Neuronal stem cell (in vitro differentiated cells): ENCODE data around the gene GRIK4.

ENCODE experiments used
- DNase-seq: peaks from one replicate; pipeline ENCODE4 v3.0.0-alpha.2; 2013; ENCODE audit warnings: low spot score
- H2AFZ ChIP-seq: one replicate; pipeline ENCODE4 v1.6.1; 2013; ENCODE audit warnings: mild to moderate bottlenecking, low read length, inconsistent platforms
- H2AK5ac ChIP-seq: 2 replicates; pipeline ENCODE4 v1.6.1; 2013; ENCODE audit warnings: low read depth, mild to moderate bottlenecking, inconsistent platforms, low read length, moderate library complexity, mixed read lengths
- H2BK120ac ChIP-seq: 2 replicates; pipeline ENCODE4 v1.6.1; 2013; ENCODE audit warnings: low read depth, mild to moderate bottlenecking, inconsistent platforms, low read length, moderate library complexity, mixed read lengths
- H2BK12ac ChIP-seq: one replicate; pipeline ENCODE4 v1.6.1; 2013; ENCODE audit warnings: low read length, inconsistent platforms
- H2BK15ac ChIP-seq: 2 replicates; pipeline ENCODE4 v1.6.1; 2013; ENCODE audit warnings: mild to moderate bottlenecking, low read length, inconsistent platforms, mixed read lengths
- H2BK5ac ChIP-seq: one replicate; pipeline ENCODE4 v1.6.1; 2013; ENCODE audit warnings: inconsistent platforms, mild to moderate bottlenecking, low read length, moderate library complexity
- H3K14ac ChIP-seq: one replicate; pipeline ENCODE4 v1.6.1; 2013; ENCODE audit warnings: low read length, inconsistent platforms
- H3K18ac ChIP-seq: 2 replicates; pipeline ENCODE4 v1.6.1; 2013; ENCODE audit warnings: low read length, inconsistent platforms
- H3K23ac ChIP-seq: 2 replicates; pipeline ENCODE4 v1.6.1; 2013; ENCODE audit warnings: low read depth, mild to moderate bottlenecking, mixed read lengths, low read length, inconsistent platforms; ENCODE audit not compliant: poor library complexity
- H3K27ac ChIP-seq: replicated peaks from 3 replicates; pipeline ENCODE4 v1.5.1; 2013; ENCODE audit warnings: low read length, inconsistent platforms
- H3K27me3 ChIP-seq, 3 experiments: 2 replicates each; pipeline ENCODE4 v1.6.1; 2013; ENCODE audit warnings: low read length in 3 of 3, mild to moderate bottlenecking in 2 of 3, inconsistent platforms in 1 of 3, low read depth in 1 of 3, mixed read lengths in 1 of 3, moderate library complexity in 1 of 3; ENCODE audit not compliant: control insufficient read depth in 3 of 3, insufficient read depth in 3 of 3
- H3K36me3 ChIP-seq, 2 donors: replicated peaks in 1 of 2; 2 replicates each; pipeline ENCODE4 v1.6.1; 2013; ENCODE audit warnings: low read length in 2 of 2; ENCODE audit not compliant: control insufficient read depth in 2 of 2, insufficient read depth in 2 of 2
- H3K4ac ChIP-seq: 2 replicates; pipeline ENCODE4 v1.6.1; 2013; ENCODE audit warnings: inconsistent platforms, mild to moderate bottlenecking, low read length, moderate library complexity
- H3K4me1 ChIP-seq, 2 donors: 1 replicate in 1 of 2; 2 replicates in 1 of 2; pipeline ENCODE4 v1.6.1; 2013; ENCODE audit warnings: low read length in 2 of 2, low read depth in 1 of 2; ENCODE audit not compliant: control insufficient read depth in 2 of 2, insufficient read depth in 1 of 2
- H3K4me2 ChIP-seq: one replicate; pipeline ENCODE4 v1.6.1; 2013; ENCODE audit warnings: mild to moderate bottlenecking, low read length, inconsistent platforms; ENCODE audit not compliant: insufficient read depth, poor library complexity, severe bottlenecking
- H3K4me3 ChIP-seq, 2 donors: 2 replicates each; pipeline ENCODE4 v1.5.1; 2013; ENCODE audit warnings: low read length in 2 of 2, mild to moderate bottlenecking in 2 of 2, inconsistent platforms in 1 of 2, moderate library complexity in 1 of 2
- H3K79me1 ChIP-seq: one replicate; pipeline ENCODE4 v1.6.1; 2013; ENCODE audit warnings: low read depth, mild to moderate bottlenecking, inconsistent platforms, low read length, moderate library complexity
- H3K9ac ChIP-seq: one replicate; pipeline ENCODE4 v1.6.1; 2013; ENCODE audit warnings: mild to moderate bottlenecking, low read depth, low read length, inconsistent platforms; ENCODE audit not compliant: poor library complexity
- H3K9me3 ChIP-seq, 2 donors: replicated peaks in 1 of 2; 2 replicates each; pipeline versions ENCODE3 to v1.6.1; 2013; ENCODE audit warnings: low read length in 2 of 2, mild to moderate bottlenecking in 2 of 2, inconsistent platforms in 1 of 2, low read depth in 1 of 2, mixed read lengths in 1 of 2, moderate library complexity in 1 of 2; ENCODE audit not compliant: control insufficient read depth in 2 of 2, insufficient read depth in 1 of 2
- H4K8ac ChIP-seq: one replicate; pipeline ENCODE4 v1.6.1; 2013; ENCODE audit warnings: low read depth, mild to moderate bottlenecking, inconsistent platforms, low read length, moderate library complexity
- H4K91ac ChIP-seq: one replicate; pipeline ENCODE4 v1.6.1; 2013; ENCODE audit warnings: low read length, low read depth, mild to moderate bottlenecking, inconsistent platforms; ENCODE audit not compliant: poor library complexity
- WGBS, 2 donors: extraction: QIAGEN DNeasy Blood & Tissue Kit; methylation state at CpG; one replicate each; pipeline ENCODE4 v1.1.7; 2013; ENCODE audit warnings: missing lambda C conversion rate in 2 of 2, mixed read lengths in 1 of 2; ENCODE audit not compliant: insufficient read length in 2 of 2, insufficient replicate concordance in 1 of 2; ENCODE audit errors: extremely low coverage in 2 of 2; 5-methylcytosine and 5-hydroxymethylcytosine counted together

GRIK4 gene

GRCh38 chr11:120941000-120941399 is 429.5 kb downstream of the GRIK4 start:
- no CpG with 5 or more reads among the region's 4 CpGs for WGBS, 2 donors
- no peak overlapping the region for H3K27ac ChIP-seq
- no peak overlapping the region for H3K14ac ChIP-seq
- no peak overlapping the region for H4K91ac ChIP-seq
- no peak overlapping the region for H3K9ac ChIP-seq
- no peak overlapping the region for H2AK5ac ChIP-seq
- H3K79me1 ChIP-seq: no peaks in the 10 kb centered on the region
- H3K4me2 ChIP-seq: no peak overlapping the region
- no peak overlapping the region for H2BK12ac ChIP-seq
- H2BK120ac ChIP-seq: no peak overlapping the region
- H3K4me3 ChIP-seq: no peak overlapping the region
- H3K9me3 ChIP-seq: peaks cover 6 to 10% of the 10 kb centered on the region in 2 donors
- H4K8ac ChIP-seq: no peak overlapping the region
- no peak overlapping the region for H2AFZ ChIP-seq
- no peak overlapping the region for H3K4ac ChIP-seq
- H3K18ac ChIP-seq: no peak overlapping the region
- no peaks in the 10 kb centered on the region for H3K36me3 ChIP-seq
- no peak overlapping the region for H3K23ac ChIP-seq
- H3K4me1 ChIP-seq: no peaks in the 10 kb centered on the region
- no peaks in the 10 kb centered on the region for H3K27me3 ChIP-seq
- no peak overlapping the region for H2BK15ac ChIP-seq
- no peak for DNase-seq
- H2BK5ac ChIP-seq: no peak overlapping the region

- H3K4me3 ChIP-seq: no peak overlapping the region
- H3K9ac ChIP-seq: no peak overlapping the region
- peaks cover 6 to 10% of the 10 kb centered on the region in 2 donors for H3K9me3 ChIP-seq
- no peak overlapping the region for H2BK5ac ChIP-seq
- no peak overlapping the region for H3K14ac ChIP-seq
- H4K91ac ChIP-seq: no peak overlapping the region
- H2BK12ac ChIP-seq: no peak overlapping the region
- H4K8ac ChIP-seq: no peak overlapping the region
- no peak overlapping the region for H3K4ac ChIP-seq
- no peak overlapping the region for H2BK15ac ChIP-seq
- H2BK120ac ChIP-seq: no peak overlapping the region
- H3K23ac ChIP-seq: no peak overlapping the region
- H3K79me1 ChIP-seq: no peaks in the 10 kb centered on the region
- no peak overlapping the region for H3K18ac ChIP-seq
- no peak overlapping the region for H2AFZ ChIP-seq
- H3K27ac ChIP-seq: no peak overlapping the region
- H3K36me3 ChIP-seq: no peaks in the 10 kb centered on the region
- H3K4me1 ChIP-seq: no peaks in the 10 kb centered on the region
- H3K27me3 ChIP-seq: no peaks in the 10 kb centered on the region
- H2AK5ac ChIP-seq: no peak overlapping the region
- no peak for DNase-seq
- no peak overlapping the region for H3K4me2 ChIP-seq
- WGBS, 2 donors: no CpG with 5 or more reads among the region's 2 CpGs
Measured at GRCh38 chr11:120942701-120943100, 431.2 kb downstream of the GRIK4 start.

GRCh38 chr11:120945042-120945441 is 433.5 kb downstream of the GRIK4 start:
- Histone ChIP-seq H2AK5ac (no peak overlapping the region), H2BK120ac (no peak overlapping the region), H3K18ac (no peak overlapping the region), H3K4me1 (no peaks in the 10 kb centered on the region), H2BK5ac (no peak overlapping the region), H2BK15ac (no peak overlapping the region), H3K4ac (no peak overlapping the region), H3K4me2 (no peak overlapping the region), H3K27me3 (no peaks in the 10 kb centered on the region), H3K9ac (no peak overlapping the region), H3K4me3 (no peak overlapping the region), H3K9me3 (peaks cover 6 to 10% of the 10 kb centered on the region in 2 donors), H4K91ac (no peak overlapping the region), H4K8ac (no peak overlapping the region), H3K27ac (no peak overlapping the region), H3K14ac (no peak overlapping the region), H2BK12ac (no peak overlapping the region), H2AFZ (no peak overlapping the region), H3K23ac (no peak overlapping the region), H3K36me3 (no peaks in the 10 kb centered on the region), H3K79me1 (no peaks in the 10 kb centered on the region)
- no CpG with 5 or more reads among the region's 5 CpGs for WGBS, 2 donors
- DNase-seq: no peak

- WGBS, 2 donors: no CpG with 5 or more reads among the region's 6 CpGs
- no peaks in the 10 kb centered on the region for H3K27me3 ChIP-seq
- H2BK15ac ChIP-seq: no peak overlapping the region
- H3K36me3 ChIP-seq: no peaks in the 10 kb centered on the region
- no peak overlapping the region for H3K27ac ChIP-seq
- DNase-seq: no peak
- H2AK5ac ChIP-seq: no peak overlapping the region
- no peak overlapping the region for H3K23ac ChIP-seq
- no peak overlapping the region for H3K9ac ChIP-seq
- peak overlapping the region; percentile 12 for H2AFZ ChIP-seq
- no peak overlapping the region for H3K14ac ChIP-seq
- no peak overlapping the region for H3K18ac ChIP-seq
- H3K4me2 ChIP-seq: no peak overlapping the region
- no peaks in the 10 kb centered on the region for H3K79me1 ChIP-seq
- H4K91ac ChIP-seq: no peak overlapping the region
- no peak overlapping the region for H2BK120ac ChIP-seq
- no peak overlapping the region for H2BK12ac ChIP-seq
- no peak overlapping the region for H2BK5ac ChIP-seq
- H4K8ac ChIP-seq: no peak overlapping the region
- peaks cover 0 to 7% of the 10 kb centered on the region in 2 donors for H3K4me1 ChIP-seq
- no peaks in the 10 kb centered on the region for H3K9me3 ChIP-seq
- no peak overlapping the region for H3K4me3 ChIP-seq
- no peak overlapping the region for H3K4ac ChIP-seq
Measured at GRCh38 chr11:120950880-120951279, 439.3 kb downstream of the GRIK4 start.
